ENCODE results near the gene NDUFB2.

DNA sequence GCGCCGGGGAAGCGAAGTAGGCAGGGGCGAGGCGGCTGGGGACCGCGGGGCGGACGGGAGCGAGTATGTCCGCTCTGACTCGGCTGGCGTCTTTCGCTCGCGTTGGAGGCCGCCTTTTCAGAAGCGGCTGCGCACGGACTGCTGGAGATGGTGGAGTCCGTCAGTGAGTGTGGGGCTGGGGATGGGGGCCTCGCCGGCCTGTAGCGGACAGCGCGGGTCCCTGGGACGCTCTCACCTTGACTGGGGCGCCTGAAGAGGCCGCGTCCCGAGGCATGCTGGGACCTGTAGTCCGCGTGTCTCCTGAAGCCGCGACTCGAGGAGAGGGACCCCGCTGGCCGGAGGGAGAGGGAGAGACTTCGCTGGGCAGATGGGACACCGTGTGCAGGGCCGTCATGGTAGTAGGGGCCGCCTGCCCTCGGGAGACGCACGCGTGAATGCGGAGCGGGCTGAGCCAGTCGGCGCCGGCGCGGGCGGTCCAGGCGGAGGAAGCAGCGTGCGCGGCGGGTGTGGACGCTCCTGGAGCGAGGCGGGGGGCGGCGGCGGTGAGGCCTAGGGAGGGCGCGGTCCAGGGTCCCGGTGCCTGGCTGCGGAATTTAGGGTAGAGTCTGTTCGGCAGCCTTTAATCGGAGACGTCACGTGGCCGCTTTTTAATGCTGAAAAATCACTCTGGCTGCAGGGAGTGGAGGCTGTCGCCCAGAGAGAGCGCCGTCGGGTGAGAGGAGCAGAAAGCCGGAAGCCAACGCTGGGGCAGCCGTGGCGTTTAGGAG lies at the start of gene NDUFB2:
- TF ChIP-seq, protein P1, sequence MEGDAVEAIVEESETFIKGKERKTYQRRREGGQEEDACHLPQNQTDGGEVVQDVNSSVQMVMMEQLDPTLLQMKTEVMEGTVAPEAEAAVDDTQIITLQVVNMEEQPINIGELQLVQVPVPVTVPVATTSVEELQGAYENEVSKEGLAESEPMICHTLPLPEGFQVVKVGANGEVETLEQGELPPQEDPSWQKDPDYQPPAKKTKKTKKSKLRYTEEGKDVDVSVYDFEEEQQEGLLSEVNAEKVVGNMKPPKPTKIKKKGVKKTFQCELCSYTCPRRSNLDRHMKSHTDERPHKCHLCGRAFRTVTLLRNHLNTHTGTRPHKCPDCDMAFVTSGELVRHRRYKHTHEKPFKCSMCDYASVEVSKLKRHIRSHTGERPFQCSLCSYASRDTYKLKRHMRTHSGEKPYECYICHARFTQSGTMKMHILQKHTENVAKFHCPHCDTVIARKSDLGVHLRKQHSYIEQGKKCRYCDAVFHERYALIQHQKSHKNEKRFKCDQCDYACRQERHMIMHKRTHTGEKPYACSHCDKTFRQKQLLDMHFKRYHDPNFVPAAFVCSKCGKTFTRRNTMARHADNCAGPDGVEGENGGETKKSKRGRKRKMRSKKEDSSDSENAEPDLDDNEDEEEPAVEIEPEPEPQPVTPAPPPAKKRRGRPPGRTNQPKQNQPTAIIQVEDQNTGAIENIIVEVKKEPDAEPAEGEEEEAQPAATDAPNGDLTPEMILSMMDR (IDR thresholded peaks at IDR 0.05; ENCODE audit: poor library complexity, severe bottlenecking): peak; percentile 8
- TF ChIP-seq TAF1 (IDR thresholded peaks at IDR 0.05; ENCODE audit: low read depth) (no peak), MXI1 (conservative IDR thresholded peaks at IDR 0.05; ENCODE audit: poor library complexity, severe bottlenecking) (peak; percentile 97), EP300 (conservative IDR thresholded peaks at IDR 0.05; ENCODE audit: poor library complexity, severe bottlenecking) (peak; percentile 49), RAD21 (conservative IDR thresholded peaks at IDR 0.05) (no peak), EZH2 (IDR thresholded peaks at IDR 0.05; ENCODE audit: borderline replicate concordance, insufficient read depth, low read length, poor library complexity, severe bottlenecking) (no peak), POLR2AphosphoS5 (IDR thresholded peaks at IDR 0.05) (peak; percentile 96)

Measured in neural cell (in vitro differentiated cells).